HEK293 (cell line): Measurements from ENCODE around the gene PBXIP1.

Source experiments
- CTCF ChIA-PET: fragments of 350-600 bp; formaldehyde crosslinking; extraction: SDS; loops from one replicate; lab custom pipeline; 2021; ENCODE audit warnings: antibody characterized with exemption; lab: Yijun Ruan, JAX
- POLR2A ChIA-PET: fragments of 300-600 bp; formaldehyde crosslinking; extraction: SDS; loops from one replicate; lab custom pipeline; 2020; ENCODE audit warnings: antibody characterized with exemption, inconsistent platforms; lab: Yijun Ruan, JAX
- H3K27ac ChIP-seq: fragments of 200-500 bp; sonication (Bioruptor generic); 2 replicates; pipeline ENCODE4 v1.5.1; 2014; ENCODE audit warnings: low read depth, low read length, control low read depth, inconsistent platforms; ENCODE audit errors: extremely low read depth
- H3K36me3 ChIP-seq, 2 experiments: fragments of 200-500 bp in 1 of 2; sonication (Bioruptor generic) in 1 of 2; 1 replicate in 1 of 2; 2 replicates in 1 of 2; pipeline ENCODE4 v1.5.1; 2014 to 2017; ENCODE audit warnings: inconsistent platforms in 2 of 2, low read length in 2 of 2; ENCODE audit not compliant: control insufficient read depth in 2 of 2, insufficient read depth in 1 of 2
- H3K4me1 ChIP-seq: fragments of 200-500 bp; sonication (Bioruptor generic); 2 replicates; pipeline ENCODE4 v1.5.1; 2014; ENCODE audit warnings: mild to moderate bottlenecking, low read length, inconsistent platforms; ENCODE audit not compliant: control insufficient read depth, insufficient read depth
- H3K4me3 ChIP-seq: 2 replicates; pipeline ENCODE4 v1.5.1; 2011; ENCODE audit warnings: low read depth, mild to moderate bottlenecking, control low read depth, low read length, moderate library complexity
- H3K9me3 ChIP-seq: fragments of 200-500 bp; sonication (Bioruptor generic); 2 replicates; pipeline ENCODE4 v1.5.1; 2014; ENCODE audit warnings: low read depth, low read length, inconsistent platforms; ENCODE audit not compliant: control insufficient read depth, insufficient read depth
- BCL11B ChIP-seq: fragments of 450-650 bp; formaldehyde crosslinking; IDR thresholded peaks from 2 replicates; pipeline ENCODE4 v1.5.1; 2016; ENCODE audit warnings: low read depth, missing biosample characterization, missing genetic modification characterization
- GFI1B ChIP-seq: fragments of 450-650 bp; formaldehyde crosslinking; IDR thresholded peaks from 2 replicates; pipeline ENCODE4 v1.5.1; 2016; ENCODE audit warnings: missing biosample characterization, missing genetic modification characterization
- GLI2 ChIP-seq: fragments of 450-650 bp; formaldehyde crosslinking; IDR thresholded peaks from 2 replicates; pipeline ENCODE4; 2017; ENCODE audit warnings: missing biosample characterization, missing genetic modification characterization, low read depth, borderline replicate concordance
- GLIS1 ChIP-seq: fragments of 450-650 bp; formaldehyde crosslinking; IDR thresholded peaks from 2 replicates; pipeline ENCODE4 v1.5.1; 2016; ENCODE audit warnings: missing biosample characterization, missing genetic modification characterization
- HOXD13 ChIP-seq: sonication (generic); formaldehyde crosslinking; IDR thresholded peaks from 2 replicates; pipeline ENCODE4 v1.8.0; 2022; ENCODE audit warnings: missing genetic modification reagents, borderline replicate concordance
- KLF16 ChIP-seq: fragments of 450-650 bp; formaldehyde crosslinking; IDR thresholded peaks from 2 replicates; pipeline ENCODE4 v1.5.1; 2017; ENCODE audit warnings: missing biosample characterization, missing genetic modification characterization
- KLF9 ChIP-seq: fragments of 450-650 bp; formaldehyde crosslinking; IDR thresholded peaks from 2 replicates; pipeline ENCODE4 v1.5.1; 2016; ENCODE audit warnings: missing biosample characterization, missing genetic modification characterization, low read depth
- MEIS1 ChIP-seq: sonication (generic); formaldehyde crosslinking; IDR thresholded peaks from 2 replicates; pipeline ENCODE4 v1.8.1; 2022; ENCODE audit warnings: missing genetic modification reagents, mild to moderate bottlenecking, borderline replicate concordance
- PRDM1 ChIP-seq: fragments of 450-650 bp; formaldehyde crosslinking; IDR thresholded peaks from 2 replicates; pipeline ENCODE4; 2016; ENCODE audit warnings: missing biosample characterization, missing genetic modification characterization
- SCRT1 ChIP-seq: fragments of 450-650 bp; formaldehyde crosslinking; IDR thresholded peaks from 2 replicates; pipeline ENCODE4 v1.5.1; 2016; ENCODE audit warnings: missing biosample characterization, missing genetic modification characterization, borderline replicate concordance
- SP2 ChIP-seq: fragments of 450-650 bp; formaldehyde crosslinking; IDR thresholded peaks from 2 replicates; pipeline ENCODE4 v1.5.1; 2016; ENCODE audit warnings: missing biosample characterization, missing genetic modification characterization
- SP3 ChIP-seq: fragments of 450-650 bp; formaldehyde crosslinking; IDR thresholded peaks from 2 replicates; pipeline ENCODE4 v1.5.1; 2016; ENCODE audit warnings: missing biosample characterization, missing genetic modification characterization
- SP7 ChIP-seq: fragments of 450-650 bp; formaldehyde crosslinking; IDR thresholded peaks from 2 replicates; pipeline ENCODE4 v1.5.1; 2016; ENCODE audit warnings: missing biosample characterization, missing genetic modification characterization
- WT1 ChIP-seq: fragments of 450-650 bp; formaldehyde crosslinking; IDR thresholded peaks from 2 replicates; pipeline ENCODE4 v1.5.1; 2016; ENCODE audit warnings: missing biosample characterization, missing genetic modification characterization
- ZBTB1 ChIP-seq: fragments of 450-650 bp; formaldehyde crosslinking; IDR thresholded peaks from 2 replicates; pipeline ENCODE4 v1.5.1; 2016; ENCODE audit warnings: missing biosample characterization, missing genetic modification characterization
- ZBTB44 ChIP-seq: fragments of 450-650 bp; IDR thresholded peaks from 2 replicates; pipeline ENCODE4 v1.5.1; 2018; ENCODE audit warnings: missing biosample characterization, mild to moderate bottlenecking, missing genetic modification characterization
- ZNF175 ChIP-seq: fragments of 450-650 bp; formaldehyde crosslinking; IDR thresholded peaks from 2 replicates; pipeline ENCODE4 v1.5.1; 2016; ENCODE audit warnings: missing biosample characterization, missing genetic modification characterization
- ZNF2 ChIP-seq: fragments of 450-650 bp; formaldehyde crosslinking; IDR thresholded peaks from 2 replicates; pipeline ENCODE4 v1.5.1; 2016; ENCODE audit warnings: missing biosample characterization, missing genetic modification characterization
- ZNF211 ChIP-seq: fragments of 450-650 bp; formaldehyde crosslinking; IDR thresholded peaks from 2 replicates; pipeline ENCODE4 v1.5.1; 2016; ENCODE audit warnings: low read depth, missing biosample characterization, missing genetic modification characterization
- ZNF24 ChIP-seq: fragments of 450-650 bp; formaldehyde crosslinking; IDR thresholded peaks from 2 replicates; pipeline ENCODE4 v1.5.1; 2016; ENCODE audit warnings: missing biosample characterization, missing genetic modification characterization
- ZNF302 ChIP-seq: fragments of 450-650 bp; formaldehyde crosslinking; IDR thresholded peaks from 2 replicates; pipeline ENCODE4 v1.5.1; 2016; ENCODE audit warnings: missing biosample characterization, missing genetic modification characterization, low read depth
- ZNF473 ChIP-seq: fragments of 450-650 bp; formaldehyde crosslinking; IDR thresholded peaks from 2 replicates; pipeline ENCODE4 v1.5.1; 2017; ENCODE audit warnings: missing biosample characterization, missing genetic modification characterization
- ZNF48 ChIP-seq: fragments of 450-650 bp; formaldehyde crosslinking; IDR thresholded peaks from 2 replicates; pipeline ENCODE4 v1.5.1; 2016; ENCODE audit warnings: missing biosample characterization, missing genetic modification characterization
- ZNF548 ChIP-seq: fragments of 450-650 bp; formaldehyde crosslinking; IDR thresholded peaks from 2 replicates; pipeline ENCODE4 v1.5.1; 2016; ENCODE audit warnings: missing biosample characterization, missing genetic modification characterization
- ZNF600 ChIP-seq: fragments of 450-650 bp; formaldehyde crosslinking; IDR thresholded peaks from 2 replicates; pipeline ENCODE4 v1.5.1; 2016; ENCODE audit warnings: missing biosample characterization, missing genetic modification characterization
- ZNF654 ChIP-seq: fragments of 450-650 bp; formaldehyde crosslinking; IDR thresholded peaks from 2 replicates; pipeline ENCODE4 v1.5.1; 2016; ENCODE audit warnings: low read depth, missing biosample characterization, missing genetic modification characterization
- ZXDB ChIP-seq: fragments of 450-650 bp; formaldehyde crosslinking; IDR thresholded peaks from 2 replicates; pipeline ENCODE4 v1.5.1; 2016; ENCODE audit warnings: missing biosample characterization, missing genetic modification characterization
- TF ChIP-seq, protein P1 (sequence below): fragments of 450-650 bp; formaldehyde crosslinking; IDR thresholded peaks from 2 replicates; pipeline ENCODE4 v1.5.1; 2016; ENCODE audit warnings: missing biosample characterization, missing genetic modification characterization
- TF ChIP-seq, protein P2 (sequence below): fragments of 450-650 bp; formaldehyde crosslinking; IDR thresholded peaks from 2 replicates; pipeline ENCODE4 v1.5.1; 2016; ENCODE audit warnings: missing biosample characterization, missing genetic modification characterization
- TF ChIP-seq, protein P3 (sequence below): fragments of 450-650 bp; formaldehyde crosslinking; IDR thresholded peaks from 2 replicates; pipeline ENCODE4 v1.5.1; 2016; ENCODE audit warnings: missing biosample characterization, missing genetic modification characterization

Gene PBXIP1

GRCh38 chr1:154973344-154974101 is 17.6 kb upstream of the PBXIP1 start:
- H3K4me1 ChIP-seq: peaks cover 12% of the 10 kb centered on the region
- peak overlapping the region; percentile 68 for H3K4me3 ChIP-seq
- peak overlapping the region; percentile 76 for H3K27ac ChIP-seq
- ChIA-PET POLR2A (interaction anchor here (0.6 to 6.0 kb wide), 18 partner anchors 8 to 111 kb away, joined by 3 to 69 read pairs (median 8); partner anchors contain the start of genes ADAM15, FLAD1, KCNN3 and LENEP), CTCF (interaction anchor here (0.6 to 2.7 kb wide), 13 partner anchors 10 to 96 kb away, joined by 3 to 16 read pairs (median 4); partner anchors contain the start of genes FLAD1 and PYGO2)
- H3K9me3 ChIP-seq: no peaks in the 10 kb centered on the region
- peaks cover 0 to 19% of the 10 kb centered on the region in 2 experiments; a peak in 2 of 3 replicates for H3K36me3 ChIP-seq
- TF ChIP-seq ZNF600 (tag by site-specific recombination) (0 out of 2 replicates have a peak, but pooled peaks have one; percentile 21), ZNF302 (tag by site-specific recombination) (no peak), ZNF175 (tag by site-specific recombination) (no peak), ZNF473 (no peak), SP2 (tag by site-specific recombination) (peak; percentile 76), MEIS1 (CRISPR knock-in tag) (no peak), SP3 (peak; percentile 90), GLIS1 (tag by site-specific recombination) (no peak; the same call in 1 of the 2 replicates), ZNF48 (no peak), ZNF548 (tag by site-specific recombination) (no peak), ZXDB (peak; percentile 93; the same call in 1 of the 2 replicates), ZBTB1 (tag by site-specific recombination) (no peak), GLI2 (tag by site-specific recombination) (no peak), ZNF654 (no peak), SCRT1 (tag by site-specific recombination) (no peak), ZNF2 (tag by site-specific recombination) (peak; percentile 75; the same call in 1 of the 2 replicates), KLF9 (tag by site-specific recombination) (peak; percentile 99), ZNF211 (no peak), GFI1B (no peak), WT1 (tag by site-specific recombination) (no peak), SP7 (tag by site-specific recombination) (peak; percentile 65), KLF16 (tag by site-specific recombination) (peak; percentile 58; the same call in 1 of the 2 replicates), ZBTB44 (no peak), BCL11B (peak; percentile 67; the same call in 1 of the 2 replicates), HOXD13 (CRISPR knock-in tag) (no peak), PRDM1 (peak; percentile 94), ZNF24 (tag by site-specific recombination) (no peak)
- TF ChIP-seq, protein P1, sequence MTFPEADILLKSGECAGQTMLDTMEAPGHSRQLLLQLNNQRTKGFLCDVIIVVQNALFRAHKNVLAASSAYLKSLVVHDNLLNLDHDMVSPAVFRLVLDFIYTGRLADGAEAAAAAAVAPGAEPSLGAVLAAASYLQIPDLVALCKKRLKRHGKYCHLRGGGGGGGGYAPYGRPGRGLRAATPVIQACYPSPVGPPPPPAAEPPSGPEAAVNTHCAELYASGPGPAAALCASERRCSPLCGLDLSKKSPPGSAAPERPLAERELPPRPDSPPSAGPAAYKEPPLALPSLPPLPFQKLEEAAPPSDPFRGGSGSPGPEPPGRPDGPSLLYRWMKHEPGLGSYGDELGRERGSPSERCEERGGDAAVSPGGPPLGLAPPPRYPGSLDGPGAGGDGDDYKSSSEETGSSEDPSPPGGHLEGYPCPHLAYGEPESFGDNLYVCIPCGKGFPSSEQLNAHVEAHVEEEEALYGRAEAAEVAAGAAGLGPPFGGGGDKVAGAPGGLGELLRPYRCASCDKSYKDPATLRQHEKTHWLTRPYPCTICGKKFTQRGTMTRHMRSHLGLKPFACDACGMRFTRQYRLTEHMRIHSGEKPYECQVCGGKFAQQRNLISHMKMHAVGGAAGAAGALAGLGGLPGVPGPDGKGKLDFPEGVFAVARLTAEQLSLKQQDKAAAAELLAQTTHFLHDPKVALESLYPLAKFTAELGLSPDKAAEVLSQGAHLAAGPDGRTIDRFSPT (tag by site-specific recombination): no peak
- TF ChIP-seq, protein P2, sequence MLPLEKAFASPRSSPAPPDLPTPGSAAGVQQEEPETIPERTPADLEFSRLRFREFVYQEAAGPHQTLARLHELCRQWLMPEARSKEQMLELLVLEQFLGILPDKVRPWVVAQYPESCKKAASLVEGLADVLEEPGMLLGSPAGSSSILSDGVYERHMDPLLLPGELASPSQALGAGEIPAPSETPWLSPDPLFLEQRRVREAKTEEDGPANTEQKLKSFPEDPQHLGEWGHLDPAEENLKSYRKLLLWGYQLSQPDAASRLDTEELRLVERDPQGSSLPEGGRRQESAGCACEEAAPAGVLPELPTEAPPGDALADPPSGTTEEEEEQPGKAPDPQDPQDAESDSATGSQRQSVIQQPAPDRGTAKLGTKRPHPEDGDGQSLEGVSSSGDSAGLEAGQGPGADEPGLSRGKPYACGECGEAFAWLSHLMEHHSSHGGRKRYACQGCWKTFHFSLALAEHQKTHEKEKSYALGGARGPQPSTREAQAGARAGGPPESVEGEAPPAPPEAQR: no peak
- TF ChIP-seq, protein P3, sequence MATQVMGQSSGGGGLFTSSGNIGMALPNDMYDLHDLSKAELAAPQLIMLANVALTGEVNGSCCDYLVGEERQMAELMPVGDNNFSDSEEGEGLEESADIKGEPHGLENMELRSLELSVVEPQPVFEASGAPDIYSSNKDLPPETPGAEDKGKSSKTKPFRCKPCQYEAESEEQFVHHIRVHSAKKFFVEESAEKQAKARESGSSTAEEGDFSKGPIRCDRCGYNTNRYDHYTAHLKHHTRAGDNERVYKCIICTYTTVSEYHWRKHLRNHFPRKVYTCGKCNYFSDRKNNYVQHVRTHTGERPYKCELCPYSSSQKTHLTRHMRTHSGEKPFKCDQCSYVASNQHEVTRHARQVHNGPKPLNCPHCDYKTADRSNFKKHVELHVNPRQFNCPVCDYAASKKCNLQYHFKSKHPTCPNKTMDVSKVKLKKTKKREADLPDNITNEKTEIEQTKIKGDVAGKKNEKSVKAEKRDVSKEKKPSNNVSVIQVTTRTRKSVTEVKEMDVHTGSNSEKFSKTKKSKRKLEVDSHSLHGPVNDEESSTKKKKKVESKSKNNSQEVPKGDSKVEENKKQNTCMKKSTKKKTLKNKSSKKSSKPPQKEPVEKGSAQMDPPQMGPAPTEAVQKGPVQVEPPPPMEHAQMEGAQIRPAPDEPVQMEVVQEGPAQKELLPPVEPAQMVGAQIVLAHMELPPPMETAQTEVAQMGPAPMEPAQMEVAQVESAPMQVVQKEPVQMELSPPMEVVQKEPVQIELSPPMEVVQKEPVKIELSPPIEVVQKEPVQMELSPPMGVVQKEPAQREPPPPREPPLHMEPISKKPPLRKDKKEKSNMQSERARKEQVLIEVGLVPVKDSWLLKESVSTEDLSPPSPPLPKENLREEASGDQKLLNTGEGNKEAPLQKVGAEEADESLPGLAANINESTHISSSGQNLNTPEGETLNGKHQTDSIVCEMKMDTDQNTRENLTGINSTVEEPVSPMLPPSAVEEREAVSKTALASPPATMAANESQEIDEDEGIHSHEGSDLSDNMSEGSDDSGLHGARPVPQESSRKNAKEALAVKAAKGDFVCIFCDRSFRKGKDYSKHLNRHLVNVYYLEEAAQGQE (tag by site-specific recombination): 0 out of 2 replicates have a peak, but pooled peaks have one; percentile 14
